Cardiac septum (tissue), 1 donor: ENCODE data around the gene FBXL20. TPM values are rescaled to one million over a fixed set of nuclear protein-coding genes. Genes with fewer than 3 reads are reported as not detected.
"Not testable (repeated sequence)": the region's sequence is repeated elsewhere in the genome, so short reads cannot be mapped to it uniquely, and the experiment has no call there.

ENCODE experiments used
- DNase-seq: peaks from one replicate; pipeline ENCODE4 v3.0.0-alpha.2; 2020; ENCODE audit warnings: low spot score
- intact Hi-C: fragments of 100-400 bp; cut with DNase I; formaldehyde crosslinking; loops from one replicate; pipeline ENCODE4 v1.14.0; 2022
- total RNA-seq: library from RNA; stranded (reverse); fragmentation: NEBNext Ultra II Directional; extraction: Animal tissue kit (Norgen Biotek cat#: 25700); gene quantifications from one replicate; pipeline ENCODE4 v1.2.1, GENCODE V29; 2021
- donor health status: DM: no; HTN: no; CAD: no.

The FBXL20 gene
- total RNA-seq, 1 donor from 2014 or later = 11.0 TPM

DNA sequence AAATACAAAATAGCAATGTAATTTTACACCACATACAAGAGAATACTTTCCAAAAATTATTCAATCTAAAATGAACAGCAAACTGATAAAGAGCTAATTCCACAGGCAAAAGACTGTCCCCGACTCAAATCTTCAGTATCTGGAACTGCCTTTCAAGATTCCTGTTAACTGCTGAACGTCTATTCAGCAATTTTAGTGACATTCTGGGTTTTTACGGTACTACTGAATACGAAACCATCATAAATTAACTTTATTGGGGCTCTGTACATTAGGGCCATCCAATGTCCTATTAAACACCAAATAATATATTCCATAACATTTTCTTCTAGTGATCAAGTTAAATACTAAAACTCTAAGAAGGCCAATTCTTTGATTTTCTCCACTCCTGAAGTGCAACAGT lies 1.6 kb downstream of the FBXL20 start:
- no peak for DNase-seq
- intact Hi-C loops = loop anchor here (10.0 kb wide), 1 partner anchor 125 kb away; no protein-coding TSS in a partner anchor

DNA sequence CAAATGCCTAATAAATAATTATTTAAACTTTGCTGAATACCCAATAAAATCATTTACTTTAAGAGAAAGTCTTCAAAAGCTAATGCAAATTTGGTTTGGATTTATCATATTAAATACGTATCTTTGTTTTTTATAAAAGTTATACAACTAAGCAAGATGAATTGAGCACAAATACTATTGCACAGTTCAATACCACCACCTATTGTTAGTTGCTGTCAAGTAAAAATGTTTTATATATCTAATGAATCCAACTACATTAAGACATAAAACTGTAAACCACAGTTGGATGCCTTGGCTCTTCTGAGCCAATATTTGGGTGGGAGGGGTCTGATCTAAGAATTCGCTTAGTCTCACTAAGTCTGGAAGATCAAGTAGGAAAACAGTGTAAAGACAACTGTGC lies 7.7 kb downstream of the FBXL20 start:
- intact Hi-C loops = no loop called here
- no peak for DNase-seq

DNA sequence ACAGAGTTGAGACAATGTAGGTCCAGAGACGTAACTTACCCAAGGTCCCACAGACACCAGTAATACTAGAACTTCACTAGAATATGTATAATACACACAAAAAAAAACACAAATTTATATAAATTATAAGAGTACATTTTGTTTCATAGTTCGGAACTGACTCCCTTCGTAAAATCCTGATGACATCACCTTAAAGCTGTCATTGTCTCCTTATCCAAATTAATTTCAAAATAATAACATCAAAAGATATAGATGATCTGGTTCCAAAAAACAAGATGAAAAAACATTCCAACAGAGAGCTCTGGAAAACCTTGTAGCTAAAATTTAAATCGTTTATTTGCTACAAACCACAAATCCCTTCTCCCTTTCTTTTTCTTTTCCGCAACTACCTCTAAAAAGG lies 10.0 kb downstream of the FBXL20 start:
- DNase-seq = no peak
- intact Hi-C loops = no loop called here

DNA sequence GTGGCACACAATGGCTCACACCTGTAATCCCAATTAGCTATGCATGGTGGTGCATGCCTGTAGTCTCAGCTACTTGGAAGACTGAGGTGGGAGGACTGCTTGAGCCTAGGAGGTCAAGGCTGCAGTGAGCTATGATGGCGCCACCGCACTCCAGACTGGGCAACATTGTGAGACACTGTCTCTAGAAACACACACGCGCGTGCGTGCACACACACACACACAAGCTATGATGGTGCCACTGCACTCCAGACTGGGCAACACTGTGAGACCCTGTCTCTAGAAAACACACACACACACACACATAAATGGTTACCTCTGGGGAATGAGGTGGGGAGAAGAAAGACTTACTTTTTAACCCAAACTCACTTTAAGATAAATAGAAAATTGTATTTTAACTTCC lies 16.4 kb downstream of the FBXL20 start:
- intact Hi-C loops = no loop called here
- DNase-seq = no peak

DNA sequence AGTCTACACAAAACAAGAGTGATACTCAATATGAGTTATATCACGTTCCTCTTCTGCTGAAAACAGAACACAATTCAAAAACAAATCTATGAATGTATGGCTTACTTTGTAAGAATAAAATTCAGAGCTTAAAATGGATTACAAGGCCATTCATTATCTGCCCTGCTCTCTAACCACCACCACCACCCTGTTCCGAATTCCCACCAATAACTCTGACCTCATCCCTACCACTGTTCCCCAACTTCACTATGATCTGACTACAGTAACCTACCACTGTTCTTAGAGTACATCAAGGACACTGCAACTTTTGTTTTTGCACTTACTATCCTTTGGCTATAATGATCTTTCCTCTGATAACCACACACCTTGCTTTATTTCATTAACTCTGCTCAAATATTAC lies 21.3 kb downstream of the FBXL20 start:
- intact Hi-C loops = no loop called here
- no peak for DNase-seq

DNA sequence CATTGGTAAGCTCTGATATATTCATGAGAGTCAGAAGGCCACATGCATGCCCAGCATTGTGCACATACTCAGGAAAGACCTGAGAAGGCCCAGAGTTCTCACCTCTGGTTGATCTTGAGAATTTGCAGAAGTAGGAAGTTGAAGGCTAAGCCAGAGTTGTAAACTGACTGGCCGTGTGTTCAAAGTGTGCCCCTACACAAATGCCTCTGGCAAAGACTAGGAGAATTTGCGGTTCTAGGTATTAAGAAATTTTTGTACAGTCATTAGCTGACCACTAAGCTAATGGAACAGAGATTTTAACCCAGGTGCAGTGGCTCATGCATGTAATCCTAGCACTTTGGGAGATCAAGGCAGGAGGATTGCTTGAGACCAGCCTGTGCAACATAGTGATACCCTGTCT lies 25.0 kb downstream of the FBXL20 start:
- no peak for DNase-seq
- intact Hi-C loops = no loop called here

DNA sequence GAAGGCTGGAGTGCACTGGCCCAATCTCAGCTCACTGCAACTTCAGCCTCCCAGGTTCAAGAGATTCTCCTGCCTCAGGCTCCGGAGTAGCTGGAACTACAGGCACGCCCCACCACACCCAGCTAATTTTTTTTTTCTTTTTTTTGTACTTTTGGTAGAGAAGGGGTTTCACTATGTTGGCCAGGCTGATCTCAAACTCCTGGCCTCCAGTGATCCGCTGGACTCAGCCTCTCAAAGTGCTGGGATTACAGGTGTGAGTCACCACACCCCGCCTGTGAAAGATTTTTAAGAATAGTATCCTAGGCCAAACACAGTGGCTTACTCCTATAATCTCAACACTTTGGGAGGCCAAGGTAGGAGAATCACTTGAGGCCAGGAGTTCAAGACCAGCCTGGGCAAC lies 33.6 kb downstream of the FBXL20 start:
- DNase-seq, intact Hi-C loops: not testable (repeated sequence)

DNA sequence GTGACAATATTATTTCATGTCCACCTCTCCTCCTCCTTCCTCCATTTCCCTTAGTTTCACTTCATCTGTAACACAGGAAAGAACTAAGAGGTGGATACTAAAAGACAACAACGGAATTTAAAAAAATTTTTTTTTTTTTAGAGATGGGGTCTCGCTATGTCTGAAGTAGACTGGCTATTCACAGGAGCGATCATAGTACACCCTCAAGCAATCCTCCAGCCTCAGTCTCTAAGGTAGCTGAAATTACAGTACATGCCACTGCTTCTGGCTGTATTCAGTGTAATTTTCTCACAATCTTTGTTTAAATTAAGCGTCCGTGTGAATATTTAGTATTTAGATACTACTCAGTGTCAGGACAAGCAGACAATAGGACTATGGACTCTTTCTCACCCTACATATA lies 35.6 kb downstream of the FBXL20 start:
- DNase-seq = no peak
- intact Hi-C loops = no loop called here

DNA sequence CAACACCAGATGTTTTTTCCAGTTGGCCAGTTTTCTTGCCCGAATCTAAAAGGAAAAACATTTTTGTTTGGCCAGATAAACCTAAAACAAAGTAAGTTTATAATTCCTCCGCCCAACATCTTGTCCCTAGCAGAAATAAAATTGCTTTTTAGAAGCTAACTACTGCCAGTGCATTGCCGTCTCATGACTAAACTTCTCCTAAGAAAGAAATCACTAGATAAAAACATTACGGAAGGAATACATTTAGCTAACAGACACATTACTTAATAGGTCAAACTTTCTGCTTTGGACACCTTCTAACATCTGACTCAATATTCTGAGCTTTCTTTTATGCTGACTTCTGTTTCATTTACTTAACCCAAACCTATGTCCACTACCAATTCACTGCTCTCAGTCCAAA lies 36.2 kb downstream of the FBXL20 start:
- intact Hi-C loops = no loop called here
- no peak for DNase-seq

DNA sequence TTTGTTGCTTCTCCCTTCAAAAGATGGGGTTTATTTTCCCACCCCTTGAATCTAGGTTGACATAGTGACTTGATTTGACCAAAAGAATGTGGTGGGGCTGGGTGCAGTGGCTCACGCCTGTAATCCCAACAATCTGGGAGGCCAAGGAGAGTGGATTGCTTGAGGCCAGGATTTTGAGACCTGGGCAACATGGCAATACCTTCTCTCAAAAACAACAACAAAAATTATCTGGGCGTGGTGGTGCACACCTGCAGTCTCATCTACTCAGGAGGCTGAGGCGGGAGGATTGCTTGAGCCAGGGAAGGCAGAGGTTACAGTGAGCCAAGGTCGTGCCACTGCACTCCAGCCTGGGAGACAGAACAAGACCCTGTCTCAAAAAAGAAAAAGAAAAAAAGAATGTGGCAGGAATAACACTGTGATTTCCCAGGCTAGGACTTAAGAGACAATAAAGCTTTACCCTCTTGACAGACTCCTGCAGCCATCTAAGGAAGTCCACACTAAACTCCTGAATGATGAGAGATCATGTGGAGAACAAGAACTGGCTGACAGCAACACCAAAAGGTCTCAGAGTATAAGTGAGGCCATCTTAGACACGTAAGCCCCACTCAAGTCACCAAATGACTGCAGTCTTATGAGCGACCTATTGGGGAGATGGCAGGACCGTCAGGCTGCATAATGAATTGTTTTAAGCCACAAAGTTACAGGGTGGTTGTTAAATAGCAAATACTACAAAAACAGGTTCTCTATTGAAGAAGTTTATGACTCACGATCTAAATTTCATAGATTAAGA lies 37.0 kb downstream of the FBXL20 start:
- intact Hi-C loops = no loop called here
- DNase-seq = no peak

DNA sequence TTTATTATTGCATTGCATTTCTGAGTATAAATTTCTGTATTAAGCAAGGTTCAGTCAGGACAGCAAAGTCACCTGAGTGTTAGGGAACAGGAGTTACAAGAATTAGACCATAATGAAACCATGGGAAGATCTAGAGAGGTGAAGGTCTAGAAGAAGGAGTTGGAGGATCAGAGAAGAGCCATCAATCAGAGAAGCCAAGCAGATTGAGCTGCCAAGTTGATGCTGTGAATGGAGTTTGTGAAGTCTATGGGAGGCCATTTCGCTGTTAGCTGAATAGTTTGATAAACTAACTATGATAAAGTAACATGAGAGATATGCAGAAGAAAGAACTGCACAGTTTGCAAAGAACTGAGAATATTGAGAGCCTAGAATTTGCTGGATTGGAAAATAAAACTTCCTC lies 40.4 kb downstream of the FBXL20 start:
- DNase-seq = no peak
- intact Hi-C loops = no loop called here

DNA sequence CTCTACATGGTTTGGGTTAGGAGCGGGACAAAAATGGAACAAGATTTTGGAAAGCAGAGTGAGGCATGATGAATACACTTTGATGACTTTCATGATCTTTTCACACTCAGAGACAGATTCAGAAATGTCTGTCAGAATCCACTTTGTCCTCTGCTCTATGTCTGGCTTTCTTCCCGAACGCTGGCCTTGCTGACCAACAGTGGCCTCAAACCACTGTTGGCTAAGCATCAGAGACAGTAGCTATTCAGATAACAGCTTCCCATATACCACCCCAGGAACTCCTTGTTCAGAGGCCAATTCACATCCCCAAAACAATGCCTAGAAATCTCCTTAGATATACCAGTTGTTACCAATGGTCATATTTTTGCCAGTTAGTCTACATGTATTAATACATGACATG lies 40.9 kb downstream of the FBXL20 start:
- intact Hi-C loops = no loop called here
- DNase-seq = no peak

DNA sequence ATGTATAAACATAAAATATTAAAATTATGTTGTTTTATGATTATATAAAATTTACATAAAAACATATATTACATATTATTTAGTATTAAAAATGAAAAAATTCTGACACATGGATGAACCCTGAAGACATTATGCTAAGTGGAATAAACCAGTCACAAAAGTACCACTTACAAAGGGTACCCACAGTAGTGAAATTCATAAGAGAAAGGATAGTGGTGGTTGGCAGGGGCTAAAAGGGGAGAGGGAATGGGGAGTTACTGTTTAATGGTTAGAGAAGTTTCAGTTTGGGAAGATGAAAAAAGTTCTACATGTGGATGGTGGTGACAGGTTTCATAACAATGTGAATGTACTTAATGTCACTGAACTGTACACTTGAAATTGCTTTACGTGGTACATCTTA lies 41.4 kb downstream of the FBXL20 start:
- intact Hi-C loops = no loop called here
- no peak for DNase-seq

DNA sequence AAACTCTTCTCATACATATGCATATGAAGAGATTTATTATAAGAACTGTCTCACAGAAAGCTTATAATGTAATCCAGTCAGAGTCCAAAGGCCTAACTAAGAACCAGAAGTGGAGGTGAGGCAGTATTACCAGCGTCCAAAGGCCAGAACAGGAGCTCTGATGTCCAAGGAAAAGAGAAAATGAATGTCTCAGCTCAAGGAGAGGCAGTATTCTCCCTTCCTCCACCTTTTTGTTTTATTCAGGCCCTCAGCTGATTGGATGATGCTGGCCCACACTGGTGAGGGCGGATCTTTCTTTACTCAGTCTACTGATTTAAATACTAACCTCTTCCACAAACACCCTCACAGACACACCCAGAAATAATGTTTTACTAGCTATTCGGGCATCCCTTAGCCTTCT lies 43.4 kb downstream of the FBXL20 start:
- intact Hi-C loops = no loop called here
- DNase-seq = no peak

DNA sequence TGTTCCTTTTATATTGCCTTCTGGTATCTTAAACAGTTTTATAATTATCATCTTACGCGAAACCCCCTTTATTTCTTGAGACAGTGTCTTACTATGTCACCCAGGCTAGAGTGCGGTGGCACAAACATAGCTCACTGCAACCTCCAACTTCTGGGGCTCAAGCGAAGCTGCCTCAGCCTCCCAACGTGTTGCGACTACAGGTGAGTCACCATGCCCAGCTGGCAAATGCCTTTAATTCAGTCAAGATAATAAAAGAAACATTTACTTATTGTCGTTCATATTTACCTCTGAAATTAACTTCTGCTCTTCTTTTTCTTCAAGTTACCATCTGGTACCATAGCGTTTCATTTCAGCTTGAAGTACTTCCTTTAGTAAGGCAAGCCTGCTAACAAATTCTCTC lies 43.9 kb downstream of the FBXL20 start:
- DNase-seq = no peak
- intact Hi-C loops = no loop called here

DNA sequence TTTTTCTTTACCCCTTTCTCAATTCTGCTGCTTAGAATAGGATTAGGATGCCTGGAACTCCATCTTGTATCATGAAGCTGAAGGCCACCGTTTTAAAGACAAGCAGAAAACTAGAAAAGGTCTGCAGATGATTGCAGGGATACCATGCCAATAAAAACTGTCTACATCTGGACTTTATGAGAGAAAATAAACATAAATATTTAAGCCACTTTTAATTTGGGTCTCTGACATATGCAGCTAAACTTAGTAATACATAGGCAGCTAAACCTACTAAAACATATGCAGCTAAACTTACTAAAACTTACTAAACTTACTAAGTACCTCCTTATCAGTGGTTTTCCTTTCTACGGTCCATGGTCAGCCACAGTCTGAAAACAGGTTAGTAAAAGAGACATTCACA lies 48.4 kb downstream of the FBXL20 start:
- no peak for DNase-seq
- intact Hi-C loops = no loop called here

DNA sequence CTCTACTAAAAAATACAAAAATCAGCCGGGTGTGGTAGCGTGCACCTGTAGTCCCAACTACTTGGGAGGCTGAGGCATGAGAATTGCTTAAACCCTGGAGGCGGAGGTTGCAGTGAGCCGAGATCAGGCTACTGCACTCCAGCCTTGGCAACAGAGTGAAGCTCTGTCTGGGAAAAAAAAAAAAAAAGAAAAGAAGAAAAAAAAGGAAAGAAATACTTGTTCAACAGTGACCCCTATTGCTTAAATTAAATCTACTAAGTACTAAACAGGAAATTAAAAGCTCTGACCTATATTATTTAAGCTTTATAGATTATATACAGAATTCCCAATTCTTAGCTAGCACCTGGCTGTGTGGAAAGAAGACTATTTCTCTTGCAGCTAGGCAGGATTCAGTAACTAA lies 48.9 kb downstream of the FBXL20 start:
- intact Hi-C loops = no loop called here

DNA sequence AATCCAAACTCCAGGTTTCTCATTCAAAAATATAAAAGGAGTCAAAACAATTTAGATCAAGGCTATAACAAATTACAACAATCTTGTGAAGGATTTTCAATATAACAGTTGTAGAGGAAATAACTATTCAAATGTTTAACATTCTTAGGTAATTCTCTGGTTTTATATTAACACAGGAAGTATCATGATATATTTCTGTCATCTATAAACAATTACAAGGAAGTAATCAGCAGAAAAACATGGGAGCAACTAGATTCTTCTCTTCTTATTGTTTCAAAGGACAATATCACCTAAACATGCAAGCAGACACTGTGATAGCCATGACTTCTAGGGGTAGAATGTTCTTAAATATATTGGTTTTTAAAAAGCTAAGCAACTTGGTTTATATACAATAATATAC lies 49.9 kb downstream of the FBXL20 start:
- DNase-seq = no peak
- intact Hi-C loops = no loop called here

More for the DNA sequence above, 48.9 kb downstream of the FBXL20 start:
- no peak for DNase-seq

DNA sequence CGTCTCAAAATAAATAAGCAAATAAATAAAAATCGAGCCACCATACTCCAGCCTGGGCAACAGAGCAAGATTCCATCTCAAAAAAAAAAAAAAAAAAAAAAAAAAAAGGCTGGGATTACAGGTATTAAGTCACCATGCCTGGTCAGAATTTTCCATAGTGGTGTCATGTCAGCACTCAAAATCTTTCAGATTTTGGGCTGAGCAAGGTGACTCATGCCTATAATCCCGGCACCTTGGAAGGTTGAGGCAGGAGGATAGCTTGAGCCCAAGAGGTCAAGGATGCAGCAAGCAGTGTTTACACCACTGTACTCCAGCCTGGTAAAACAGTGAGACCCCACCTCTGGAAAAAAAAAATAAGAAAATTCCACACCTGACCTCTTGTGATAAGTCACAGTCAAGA lies 52.2 kb downstream of the FBXL20 start:
- intact Hi-C loops = no loop called here
- no peak for DNase-seq

DNA sequence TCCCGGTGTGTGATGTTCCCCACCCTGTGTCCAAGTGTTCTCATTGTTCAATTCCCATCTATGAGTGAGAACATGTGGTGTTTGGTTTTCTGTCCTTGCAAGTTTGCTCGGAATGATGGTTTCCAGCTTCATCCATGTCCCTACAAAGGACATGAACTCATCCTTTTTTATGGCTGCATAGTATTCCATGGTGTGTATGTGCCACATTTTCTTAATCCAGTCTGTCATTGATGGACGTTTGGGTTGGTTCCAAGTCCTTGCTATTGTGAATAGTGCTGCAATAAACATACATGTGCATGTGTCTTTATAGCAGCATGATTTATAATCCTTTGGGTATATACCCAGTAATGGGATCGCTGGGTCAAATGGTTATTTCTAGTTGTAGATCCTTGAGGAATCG lies 54.6 kb downstream of the FBXL20 start:
- DNase-seq, intact Hi-C loops: not testable (repeated sequence)

DNA sequence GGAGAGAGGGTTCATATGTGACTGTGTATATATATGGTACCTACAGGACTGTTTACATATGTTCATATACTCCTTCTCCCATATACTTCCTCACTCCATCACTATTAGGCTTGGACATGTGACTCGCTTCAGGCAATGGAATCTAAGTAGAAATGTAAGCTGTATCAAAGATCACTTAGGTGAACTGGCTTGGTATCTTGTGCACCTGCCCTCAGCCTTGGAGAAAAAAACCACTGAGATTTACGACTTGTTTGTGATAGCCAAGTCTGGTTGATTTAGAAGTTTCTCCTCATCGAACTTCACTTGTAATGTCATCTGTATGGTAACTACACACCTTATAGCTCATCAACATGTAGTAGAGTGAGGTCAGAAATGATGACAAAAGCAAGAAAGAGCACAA lies 59.9 kb downstream of the FBXL20 start:
- DNase-seq = no peak
- intact Hi-C loops = no loop called here

DNA sequence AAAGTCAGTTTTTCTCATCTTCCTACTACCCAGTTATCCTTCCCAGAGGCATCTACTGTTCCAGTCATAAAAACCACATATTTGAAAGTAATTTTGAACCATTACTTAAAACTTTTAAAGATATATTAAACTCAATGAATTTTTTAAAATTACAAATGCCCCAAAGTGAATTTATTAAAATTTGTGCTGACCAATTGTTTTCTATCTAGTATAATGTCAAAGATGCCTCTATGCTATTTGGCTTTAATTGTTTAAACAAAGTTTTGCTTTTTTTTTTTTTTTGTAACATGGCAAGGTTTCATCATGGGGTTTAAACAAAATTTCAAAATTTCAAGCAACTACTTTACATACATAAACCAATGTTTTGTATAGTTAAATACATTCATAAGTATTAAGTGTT lies 60.7 kb downstream of the FBXL20 start:
- DNase-seq = no peak
- intact Hi-C loops = no loop called here
